TTC549 (cell line): Measurements from ENCODE around the gene MANSC4.
"Not testable (repeated sequence)": the region's sequence is repeated elsewhere in the genome, so short reads cannot be mapped to it uniquely, and the experiment has no call there.

Experiments
- FAIRE-seq: peaks from 2 replicates; lab custom pipeline; 2012; peaks lifted over from hg19 to GRCh38; lab: Jason Lieb, UNC

The MANSC4 gene

GRCh38 chr12:27751386-27752047 lies 28.5 kb downstream of the MANSC4 start:
- no peak for FAIRE-seq

- FAIRE-seq: no peak
Measured at GRCh38 chr12:27747111-27747820, 32.8 kb downstream of the MANSC4 start.

GRCh38 chr12:27745734-27746133 lies 34.3 kb downstream of the MANSC4 start:
- FAIRE-seq: not testable (repeated sequence)

GRCh38 chr12:27743601-27744000 lies 36.4 kb downstream of the MANSC4 start:
- no peak for FAIRE-seq

GRCh38 chr12:27734321-27734720 lies 45.7 kb downstream of the MANSC4 start:
- not testable (repeated sequence) for FAIRE-seq

GRCh38 chr12:27733791-27734190 lies 46.2 kb downstream of the MANSC4 start:
- FAIRE-seq: no peak

- peak; percentile 60 for FAIRE-seq
Measured at GRCh38 chr12:27733052-27733656, 46.9 kb downstream of the MANSC4 start.

GRCh38 chr12:27732281-27732680 lies 47.8 kb downstream of the MANSC4 start:
- FAIRE-seq: no peak

- FAIRE-seq: no peak
Measured at GRCh38 chr12:27730097-27730588, 49.9 kb downstream of the MANSC4 start.

GRCh38 chr12:27723212-27723611 lies 56.8 kb downstream of the MANSC4 start:
- FAIRE-seq: no peak
